Measurements from ENCODE around the gene ANTXR2. TPM values are rescaled to one million over a fixed set of nuclear protein-coding genes. Genes with fewer than 3 reads are reported as not detected.
"Not testable (repeated sequence)": the region's sequence is repeated elsewhere in the genome, so short reads cannot be mapped to it uniquely, and the experiment has no call there.

ANTXR2 gene
- total RNA-seq, 4 donors from 2014 or later: 51.8 to 182 (median 144) TPM

GRCh38 chr4:80007745-80008149 lies 65.3 kb downstream of the ANTXR2 start:
- Histone ChIP-seq H3K4me3 (no peak overlapping the region), H3K4me1 (peaks cover 0 to 3% of the 10 kb centered on the region in 2 donors), H3K36me3 (no peaks in the 10 kb centered on the region), H3K9me3 (peaks cover 0 to 7% of the 10 kb centered on the region in 2 donors), H3K27me3 (no peaks in the 10 kb centered on the region), H3K27ac (peak overlapping the region in 1 of 2 donors; percentile 3)
- TF ChIP-seq POLR2A (IDR thresholded peaks at IDR 0.05) (no peak), CTCF (IDR thresholded peaks at IDR 0.05) (no peak)
- intact Hi-C loops (cut with DNase I; ENCODE audit: low total_unique reads): no loop called here
- DNase-seq: no peak

GRCh38 chr4:80006935-80007744 lies 65.9 kb downstream of the ANTXR2 start:
- intact Hi-C loops (cut with DNase I; ENCODE audit: low total_unique reads): no loop called here
- H3K27ac ChIP-seq: peak overlapping the region; percentile 3 to 42
- H3K9me3 ChIP-seq: peaks cover 0 to 7% of the 10 kb centered on the region in 2 donors
- no peaks in the 10 kb centered on the region for H3K27me3 ChIP-seq
- TF ChIP-seq POLR2A (IDR thresholded peaks at IDR 0.05): no peak
- TF ChIP-seq CTCF (IDR thresholded peaks at IDR 0.05): no peak
- H3K36me3 ChIP-seq: no peaks in the 10 kb centered on the region
- DNase-seq: peak in 1 of 2 donors; percentile 31
- H3K4me3 ChIP-seq: no peak overlapping the region
- H3K4me1 ChIP-seq: peaks cover 0 to 3% of the 10 kb centered on the region in 2 donors

- Histone ChIP-seq H3K4me1 (peaks cover 0 to 3% of the 10 kb centered on the region in 2 donors), H3K9me3 (peaks cover 0 to 7% of the 10 kb centered on the region in 2 donors), H3K4me3 (no peak overlapping the region), H3K36me3 (no peaks in the 10 kb centered on the region), H3K27me3 (no peaks in the 10 kb centered on the region), H3K27ac (peak overlapping the region in 1 of 2 donors; percentile 3)
- intact Hi-C loops (cut with DNase I; ENCODE audit: low total_unique reads): no loop called here
- DNase-seq: no peak
- no peak for TF ChIP-seq POLR2A (IDR thresholded peaks at IDR 0.05)
- no peak for TF ChIP-seq CTCF (IDR thresholded peaks at IDR 0.05)
Measured at GRCh38 chr4:80005863-80006262, 67.2 kb downstream of the ANTXR2 start.

GRCh38 chr4:80004319-80004718 lies 68.7 kb downstream of the ANTXR2 start:
- H3K27me3 ChIP-seq: no peaks in the 10 kb centered on the region
- peaks cover 0 to 3% of the 10 kb centered on the region in 2 donors for H3K4me1 ChIP-seq
- TF ChIP-seq CTCF (IDR thresholded peaks at IDR 0.05) (no peak), POLR2A (IDR thresholded peaks at IDR 0.05) (no peak)
- no peak overlapping the region for H3K27ac ChIP-seq
- peaks cover 0 to 7% of the 10 kb centered on the region in 2 donors for H3K9me3 ChIP-seq
- no peak overlapping the region for H3K4me3 ChIP-seq
- no peak for DNase-seq
- no peaks in the 10 kb centered on the region for H3K36me3 ChIP-seq
- intact Hi-C loops (cut with DNase I; ENCODE audit: low total_unique reads): no loop called here

- H3K27ac ChIP-seq; H3K36me3 ChIP-seq; H3K4me1 ChIP-seq; DNase-seq; H3K27me3 ChIP-seq; H3K4me3 ChIP-seq; intact Hi-C loops (cut with DNase I; ENCODE audit: low total_unique reads); H3K9me3 ChIP-seq: not testable (repeated sequence)
Measured at GRCh38 chr4:80002559-80002958, 70.5 kb downstream of the ANTXR2 start.

- H3K4me1 ChIP-seq: peaks cover 0 to 11% of the 10 kb centered on the region in 2 donors
- H3K27ac ChIP-seq; H3K4me3 ChIP-seq; H3K36me3 ChIP-seq; H3K9me3 ChIP-seq; DNase-seq; H3K27me3 ChIP-seq; intact Hi-C loops (cut with DNase I; ENCODE audit: low total_unique reads): not testable (repeated sequence)
Measured at GRCh38 chr4:79999048-79999447, 74.0 kb downstream of the ANTXR2 start.

Measured in uterus (tissue), 4 donors.